ENCODE results near the gene TAS2R41. TPM values are rescaled to one million over a fixed set of nuclear protein-coding genes. Genes with fewer than 3 reads are reported as not detected.

TAS2R41 gene
- total and polyA plus RNA-seq, 2 of the 4 experiments (the other 2 are of a cell fraction) = not detected

GRCh38 chr7:143454091-143454680, 23.5 kb upstream of the TAS2R41 start:
- intact Hi-C loops (cut with micrococcal nuclease) = no loop called here

More at GRCh38 chr7:143454091-143454680, 23.5 kb upstream of the TAS2R41 start:
- Histone ChIP-seq H3K27ac (ENCODE audit: insufficient read depth, low read length) (no peak overlapping the region), H3K36me3 (ENCODE audit: control insufficient read depth, insufficient read depth, low read length) (no peaks in the 10 kb centered on the region), H2BK20ac (ENCODE audit: low read depth, low read length) (no peak overlapping the region), H4K91ac (ENCODE audit: insufficient read depth, low read depth, low read length) (peak overlapping the region; percentile 25; the same call in 1 of the 2 replicates), H4K20me1 (ENCODE audit: insufficient read depth, low read length) (no peaks in the 10 kb centered on the region; the same call in 1 of the 2 replicates), H3K18ac (ENCODE audit: low read depth, low read length) (no peak overlapping the region), H2BK5ac (ENCODE audit: low read depth, low read length, poor library complexity, severe bottlenecking) (no peak overlapping the region), H4K8ac (ENCODE audit: low read depth in 2 of 2, low read length in 2 of 2) (no peak overlapping the region), H3K79me1 (ENCODE audit: low read depth in 1 of 2, low read length in 2 of 2) (no peaks in the 10 kb centered on the region), H3K9ac (ENCODE audit: low read depth, low read length) (no peak overlapping the region), H3K9me1 (ENCODE audit: insufficient read depth, low read length) (peaks cover 10% of the 10 kb centered on the region), H3K14ac (replicated peaks; ENCODE audit: low read depth, low read length) (no peak overlapping the region), H3K4ac (ENCODE audit: low read depth, low read length) (no peak overlapping the region), H2AK5ac (ENCODE audit: low read depth, low read length) (no peak overlapping the region), H2BK15ac (ENCODE audit: low read depth, low read length) (no peak overlapping the region), H4K5ac (ENCODE audit: low read depth, low read length) (no peak overlapping the region), H2AK9ac (replicated peaks; ENCODE audit: low read depth, low read length, poor library complexity) (no peak overlapping the region), H2BK120ac (ENCODE audit: low read depth, low read length) (no peak overlapping the region), H3K4me2 (ENCODE audit: low read depth, low read length) (no peak overlapping the region), H3K23ac (ENCODE audit: low read depth, low read length) (no peak overlapping the region; the same call in 1 of the 2 replicates), H2AFZ (replicated peaks; ENCODE audit: low read length, poor library complexity) (no peak overlapping the region), H3K56ac (ENCODE audit: extremely low read depth, insufficient read depth, low read length) (no peak overlapping the region), H3K27me3 (ENCODE audit: control insufficient read depth, insufficient read depth, low read length) (no peaks in the 10 kb centered on the region), H3K9me3 (ENCODE audit: control insufficient read depth, insufficient read depth, low read length) (no peaks in the 10 kb centered on the region), H3K4me3 (ENCODE audit: insufficient read depth, low read depth, low read length) (no peak overlapping the region), H3K4me1 (ENCODE audit: control insufficient read depth, insufficient read depth, low read length) (peaks cover 16% of the 10 kb centered on the region)
- no TSS peak for BruUV-seq (replicated peaks)
- ATAC-seq (ENCODE audit: low read depth) (no peak), DNase-seq (no peak)
- 88% methylated on average over 1 of the region's 1 CpG; no CpG with 5 or more reads in 1 of the 2 experiments for whole genome bisulfite sequencing, 2 experiments (ENCODE audit: extremely low coverage in 2 of 2, insufficient read length in 1 of 2)
- TF ChIP-seq USF2 (IDR thresholded peaks at IDR 0.05; ENCODE audit: low read depth, low read length) (no peak), BHLHE40 (IDR thresholded peaks at IDR 0.05; ENCODE audit: low read depth, low read length) (no peak), RFX5 (IDR thresholded peaks at IDR 0.05; ENCODE audit: low read depth, low read length) (no peak), ELK1 (IDR thresholded peaks at IDR 0.05; ENCODE audit: borderline replicate concordance, low read depth, low read length) (no peak), SMC3 (IDR thresholded peaks at IDR 0.05; ENCODE audit: low read depth, low read length) (no peak), CTCF (conservative IDR thresholded peaks at IDR 0.05; ENCODE audit: low read depth, low read length) (no peak), POLR2A (IDR thresholded peaks at IDR 0.05; ENCODE audit: low read depth, low read length) (no peak), RAD21 (IDR thresholded peaks at IDR 0.05; ENCODE audit: low read length) (no peak), MXI1 (IDR thresholded peaks at IDR 0.05; ENCODE audit: borderline replicate concordance, low read depth, low read length) (no peak), NFE2L2 (IDR thresholded peaks at IDR 0.05; ENCODE audit: low read depth, low read length) (no peak)
- ChIA-PET CTCF (no interaction called here), POLR2A (ENCODE audit: unreplicated experiment) (interaction anchor here (0.6 kb wide), 1 partner anchor 8 kb away, joined by 3 read pairs; no protein-coding TSS in a partner anchor)
- dilution Hi-C loops (cut with HindIII; ENCODE audit: low sequenced_read_pairs, unreplicated experiment) (no loop called here), in situ Hi-C loops (cut with MboI; ENCODE audit: low sequenced_read_pairs) (no loop called here)

Measured in IMR-90 (cell line).